ENCODE measurements around the gene HOXA10.

DNA sequence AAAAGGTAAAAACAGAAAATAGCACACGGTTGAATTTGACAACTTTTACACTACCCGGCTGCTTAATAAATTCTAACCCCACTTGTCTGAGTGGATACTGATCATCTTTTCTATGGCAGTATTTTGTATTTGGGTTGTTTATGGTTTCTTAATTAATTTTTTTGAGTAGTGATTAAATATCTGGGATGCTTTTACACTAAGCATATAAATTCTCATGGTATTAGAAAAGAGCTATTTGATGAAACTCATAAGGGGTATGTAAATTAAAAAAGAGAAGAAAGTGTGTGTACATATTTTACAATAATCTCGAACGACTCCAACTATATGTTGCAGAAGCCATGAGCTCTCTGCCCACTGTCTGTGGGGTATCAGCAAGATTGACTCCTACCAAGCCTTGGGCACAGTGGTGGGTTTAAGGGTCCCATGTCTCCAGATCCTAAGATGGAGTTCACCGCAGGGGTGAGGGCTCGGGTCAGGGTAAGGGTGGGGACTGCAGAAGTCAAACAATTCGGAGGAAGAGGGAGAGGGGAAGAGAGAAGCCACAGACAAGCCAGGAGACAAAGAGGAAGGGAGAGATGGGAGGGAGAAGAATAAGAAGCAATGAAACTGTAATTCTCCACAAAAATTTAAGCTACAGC is 33.3 kb upstream of the HOXA10 start:
- no peak for TF ChIP-seq ESRRG (CRISPR knock-in tag; IDR thresholded peaks at IDR 0.05)
- no peak for TF ChIP-seq ZNF565 (CRISPR knock-in tag; conservative IDR thresholded peaks at IDR 0.05; ENCODE audit: low read depth)
- TF ChIP-seq ZFP3 (CRISPR knock-in tag; IDR thresholded peaks at IDR 0.05): no peak
- TF ChIP-seq RARB (CRISPR knock-in tag; IDR thresholded peaks at IDR 0.05): no peak
- TF ChIP-seq TOX (CRISPR knock-in tag; IDR thresholded peaks at IDR 0.05; ENCODE audit: borderline replicate concordance): no peak
